Neuronal stem cell (in vitro differentiated cells): Measurements from ENCODE around the gene SCD. TPM values are rescaled to one million over a fixed set of nuclear protein-coding genes. Genes with fewer than 3 reads are reported as not detected.
"Not testable (repeated sequence)": the region's sequence is repeated elsewhere in the genome, so short reads cannot be mapped to it uniquely, and the experiment has no call there.

Experiments used
- DNase-seq: peaks from one replicate; pipeline ENCODE4 v3.0.0-alpha.2; 2013; ENCODE audit warnings: low spot score
- H2AFZ ChIP-seq: one replicate; pipeline ENCODE4 v1.6.1; 2013; ENCODE audit warnings: mild to moderate bottlenecking, low read length, inconsistent platforms
- H2AK5ac ChIP-seq: 2 replicates; pipeline ENCODE4 v1.6.1; 2013; ENCODE audit warnings: low read depth, mild to moderate bottlenecking, inconsistent platforms, low read length, moderate library complexity, mixed read lengths
- H2BK120ac ChIP-seq: 2 replicates; pipeline ENCODE4 v1.6.1; 2013; ENCODE audit warnings: low read depth, mild to moderate bottlenecking, inconsistent platforms, low read length, moderate library complexity, mixed read lengths
- H2BK12ac ChIP-seq: one replicate; pipeline ENCODE4 v1.6.1; 2013; ENCODE audit warnings: low read length, inconsistent platforms
- H2BK15ac ChIP-seq: 2 replicates; pipeline ENCODE4 v1.6.1; 2013; ENCODE audit warnings: mild to moderate bottlenecking, low read length, inconsistent platforms, mixed read lengths
- H2BK5ac ChIP-seq: one replicate; pipeline ENCODE4 v1.6.1; 2013; ENCODE audit warnings: inconsistent platforms, mild to moderate bottlenecking, low read length, moderate library complexity
- H3K14ac ChIP-seq: one replicate; pipeline ENCODE4 v1.6.1; 2013; ENCODE audit warnings: low read length, inconsistent platforms
- H3K18ac ChIP-seq: 2 replicates; pipeline ENCODE4 v1.6.1; 2013; ENCODE audit warnings: low read length, inconsistent platforms
- H3K23ac ChIP-seq: 2 replicates; pipeline ENCODE4 v1.6.1; 2013; ENCODE audit warnings: low read depth, mild to moderate bottlenecking, mixed read lengths, low read length, inconsistent platforms; ENCODE audit not compliant: poor library complexity
- H3K27ac ChIP-seq: replicated peaks from 3 replicates; pipeline ENCODE4 v1.5.1; 2013; ENCODE audit warnings: low read length, inconsistent platforms
- H3K27me3 ChIP-seq, 3 experiments: 2 replicates each; pipeline ENCODE4 v1.6.1; 2013; ENCODE audit warnings: low read length in 3 of 3, mild to moderate bottlenecking in 2 of 3, inconsistent platforms in 1 of 3, low read depth in 1 of 3, mixed read lengths in 1 of 3, moderate library complexity in 1 of 3; ENCODE audit not compliant: control insufficient read depth in 3 of 3, insufficient read depth in 3 of 3
- H3K36me3 ChIP-seq, 2 donors: replicated peaks in 1 of 2; 2 replicates each; pipeline ENCODE4 v1.6.1; 2013; ENCODE audit warnings: low read length in 2 of 2; ENCODE audit not compliant: control insufficient read depth in 2 of 2, insufficient read depth in 2 of 2
- H3K4ac ChIP-seq: 2 replicates; pipeline ENCODE4 v1.6.1; 2013; ENCODE audit warnings: inconsistent platforms, mild to moderate bottlenecking, low read length, moderate library complexity
- H3K4me1 ChIP-seq, 2 donors: 1 replicate in 1 of 2; 2 replicates in 1 of 2; pipeline ENCODE4 v1.6.1; 2013; ENCODE audit warnings: low read length in 2 of 2, low read depth in 1 of 2; ENCODE audit not compliant: control insufficient read depth in 2 of 2, insufficient read depth in 1 of 2
- H3K4me2 ChIP-seq: one replicate; pipeline ENCODE4 v1.6.1; 2013; ENCODE audit warnings: mild to moderate bottlenecking, low read length, inconsistent platforms; ENCODE audit not compliant: insufficient read depth, poor library complexity, severe bottlenecking
- H3K4me3 ChIP-seq, 2 donors: 2 replicates each; pipeline ENCODE4 v1.5.1; 2013; ENCODE audit warnings: low read length in 2 of 2, mild to moderate bottlenecking in 2 of 2, inconsistent platforms in 1 of 2, moderate library complexity in 1 of 2
- H3K79me1 ChIP-seq: one replicate; pipeline ENCODE4 v1.6.1; 2013; ENCODE audit warnings: low read depth, mild to moderate bottlenecking, inconsistent platforms, low read length, moderate library complexity
- H3K9ac ChIP-seq: one replicate; pipeline ENCODE4 v1.6.1; 2013; ENCODE audit warnings: mild to moderate bottlenecking, low read depth, low read length, inconsistent platforms; ENCODE audit not compliant: poor library complexity
- H3K9me3 ChIP-seq, 2 donors: replicated peaks in 1 of 2; 2 replicates each; pipeline versions ENCODE3 to v1.6.1; 2013; ENCODE audit warnings: low read length in 2 of 2, mild to moderate bottlenecking in 2 of 2, inconsistent platforms in 1 of 2, low read depth in 1 of 2, mixed read lengths in 1 of 2, moderate library complexity in 1 of 2; ENCODE audit not compliant: control insufficient read depth in 2 of 2, insufficient read depth in 1 of 2
- H4K8ac ChIP-seq: one replicate; pipeline ENCODE4 v1.6.1; 2013; ENCODE audit warnings: low read depth, mild to moderate bottlenecking, inconsistent platforms, low read length, moderate library complexity
- H4K91ac ChIP-seq: one replicate; pipeline ENCODE4 v1.6.1; 2013; ENCODE audit warnings: low read length, low read depth, mild to moderate bottlenecking, inconsistent platforms; ENCODE audit not compliant: poor library complexity
- WGBS, 2 donors: extraction: QIAGEN DNeasy Blood & Tissue Kit; methylation state at CpG; one replicate each; pipeline ENCODE4 v1.1.7; 2013; ENCODE audit warnings: missing lambda C conversion rate in 2 of 2, mixed read lengths in 1 of 2; ENCODE audit not compliant: insufficient read length in 2 of 2, insufficient replicate concordance in 1 of 2; ENCODE audit errors: extremely low coverage in 2 of 2; 5-methylcytosine and 5-hydroxymethylcytosine counted together
- polyA plus RNA-seq, 2 experiments: library from polyadenylated mRNA; stranded (reverse); fragments of 200-250 nt; gene quantifications; one replicate each; pipeline ENCODE4 v1.2.3, GENCODE V29; 2013

SCD gene
- polyA plus RNA-seq (2013, experiment 1 of 2), result 373 TPM
- polyA plus RNA-seq (2013, experiment 2 of 2), result 380 TPM

GRCh38 chr10:100346765-100347567, at the start of gene SCD:
Gene SCD, plus strand, starts transcription at chr10:100347233. Its CDS starts 272 bp downstream, at chr10:100347505.
- WGBS, 2 donors, result no CpG with 5 or more reads among the region's 73 CpGs
- H2AK5ac ChIP-seq, result peak within 1 kb of the TSS; percentile 93
- H3K4me1 ChIP-seq, result peaks cover 33 to 41% of the 10 kb centered on the region in 2 donors
- H3K27me3 ChIP-seq, result no peaks in the 10 kb centered on the region
- peaks cover 0 to 21% of the 10 kb centered on the region in 2 donors for H3K9me3 ChIP-seq
- H2BK15ac ChIP-seq, result no peak within 1 kb of the TSS
- peak within 1 kb of the TSS; percentile 70 for H3K23ac ChIP-seq
- no peak within 1 kb of the TSS for H4K91ac ChIP-seq
- peak within 1 kb of the TSS; percentile 60 for H2BK12ac ChIP-seq
- H3K9ac ChIP-seq, result peak within 1 kb of the TSS; percentile 97
- peak within 1 kb of the TSS; percentile 95 for H3K4me2 ChIP-seq
- H3K18ac ChIP-seq, result peak within 1 kb of the TSS; percentile 98
- H2BK120ac ChIP-seq, result peak within 1 kb of the TSS; percentile 84
- H2AFZ ChIP-seq, result peak within 1 kb of the TSS; percentile 71
- peaks cover 6% of the 10 kb centered on the region for H3K79me1 ChIP-seq
- H3K14ac ChIP-seq, result peak within 1 kb of the TSS; percentile 77
- peak within 1 kb of the TSS; percentile 96 to 97 for H3K4me3 ChIP-seq
- H4K8ac ChIP-seq, result no peak within 1 kb of the TSS
- H3K27ac ChIP-seq, result peak within 1 kb of the TSS; percentile 88
- H3K4ac ChIP-seq, result peak within 1 kb of the TSS; percentile 80
- H2BK5ac ChIP-seq, result peak within 1 kb of the TSS; percentile 95
- peak; percentile 92 for DNase-seq
- peaks cover 40 to 43% of the 10 kb centered on the region in 2 donors for H3K36me3 ChIP-seq

- Histone ChIP-seq H3K27ac (no peak overlapping the region), H3K36me3 (no peaks in the 10 kb centered on the region), H3K4me1 (peaks cover 0 to 20% of the 10 kb centered on the region in 2 donors), H2BK5ac (no peak overlapping the region), H3K23ac (no peak overlapping the region), H3K79me1 (no peaks in the 10 kb centered on the region), H3K27me3 (peaks cover 0 to 52% (median 0%) of the 10 kb centered on the region in 3 experiments), H3K9me3 (no peaks in the 10 kb centered on the region), H3K18ac (no peak overlapping the region), H2AK5ac (peak overlapping the region; percentile 93), H3K4me2 (no peak overlapping the region), H2AFZ (no peak overlapping the region), H2BK15ac (no peak overlapping the region), H3K14ac (no peak overlapping the region), H4K8ac (no peak overlapping the region), H2BK12ac (no peak overlapping the region), H3K4ac (no peak overlapping the region), H3K4me3 (no peak overlapping the region), H2BK120ac (no peak overlapping the region), H3K9ac (no peak overlapping the region), H4K91ac (no peak overlapping the region)
- DNase-seq, result no peak
- no CpG with 5 or more reads among the region's 9 CpGs for WGBS, 2 donors
Measured at GRCh38 chr10:100297242-100297641, 49.8 kb upstream of the SCD start.

GRCh38 chr10:100301123-100301522, 45.9 kb upstream of the SCD start:
- not testable (repeated sequence) for H3K14ac ChIP-seq, H3K79me1 ChIP-seq, H2BK120ac ChIP-seq, H2BK5ac ChIP-seq, H3K4ac ChIP-seq, H3K9ac ChIP-seq, H3K18ac ChIP-seq, DNase-seq, H2BK12ac ChIP-seq, H3K27ac ChIP-seq, H3K36me3 ChIP-seq, H2AFZ ChIP-seq, H3K4me3 ChIP-seq, H2BK15ac ChIP-seq, H3K4me2 ChIP-seq, H4K8ac ChIP-seq, H3K9me3 ChIP-seq, H2AK5ac ChIP-seq, H3K23ac ChIP-seq, H4K91ac ChIP-seq
- peaks cover 0 to 20% of the 10 kb centered on the region in 2 donors for H3K4me1 ChIP-seq
- WGBS, 2 donors, result no CpG with 5 or more reads among the region's 5 CpGs
- H3K27me3 ChIP-seq, result peaks cover 0 to 26% (median 0%) of the 10 kb centered on the region in 3 experiments

GRCh38 chr10:100303724-100304319, 43.2 kb upstream of the SCD start:
- Histone ChIP-seq H3K23ac (no peak overlapping the region), H3K27me3 (peaks cover 0 to 16% (median 0%) of the 10 kb centered on the region in 3 experiments), H3K36me3 (no peaks in the 10 kb centered on the region), H2BK12ac (no peak overlapping the region), H3K9ac (no peak overlapping the region), H3K4me2 (no peak overlapping the region), H3K4me3 (no peak overlapping the region), H2BK120ac (no peak overlapping the region), H2AFZ (no peak overlapping the region), H2AK5ac (no peak overlapping the region), H3K4me1 (peaks cover 0 to 20% of the 10 kb centered on the region in 2 donors), H4K91ac (no peak overlapping the region), H4K8ac (no peak overlapping the region), H3K4ac (no peak overlapping the region), H3K18ac (no peak overlapping the region), H3K14ac (no peak overlapping the region), H3K79me1 (no peaks in the 10 kb centered on the region), H2BK15ac (no peak overlapping the region), H2BK5ac (no peak overlapping the region), H3K27ac (no peak overlapping the region), H3K9me3 (no peaks in the 10 kb centered on the region)
- DNase-seq, result no peak
- no CpG with 5 or more reads among the region's 7 CpGs for WGBS, 2 donors
